Measurements from ENCODE around the gene TSHZ1.

TSHZ1 gene

GRCh38 chr18:75213611-75214331 lies 3.2 kb downstream of the TSHZ1 start:
- no peak for DNase-seq (ENCODE audit: extremely low read depth, low read depth)
- TF ChIP-seq CTCF (IDR thresholded peaks at IDR 0.05; ENCODE audit: low read depth, low read length): no peak

GRCh38 chr18:75214332-75214690 lies 3.7 kb downstream of the TSHZ1 start:
- TF ChIP-seq CTCF (IDR thresholded peaks at IDR 0.05; ENCODE audit: low read depth, low read length): no peak
- DNase-seq (ENCODE audit: extremely low read depth, low read depth): no peak

- DNase-seq (ENCODE audit: extremely low read depth, low read depth): no peak
- TF ChIP-seq CTCF (IDR thresholded peaks at IDR 0.05; ENCODE audit: low read depth, low read length): no peak
Measured at GRCh38 chr18:75214766-75215510, 4.3 kb downstream of the TSHZ1 start.

- no peak for DNase-seq (ENCODE audit: extremely low read depth, low read depth)
- TF ChIP-seq CTCF (IDR thresholded peaks at IDR 0.05; ENCODE audit: low read depth, low read length): no peak
Measured at GRCh38 chr18:75215663-75216062, 5.1 kb downstream of the TSHZ1 start.

GRCh38 chr18:75216212-75216910 lies 5.8 kb downstream of the TSHZ1 start:
- no peak for TF ChIP-seq CTCF (IDR thresholded peaks at IDR 0.05; ENCODE audit: low read depth, low read length)
- no peak for DNase-seq (ENCODE audit: extremely low read depth, low read depth)

GRCh38 chr18:75216911-75217689 lies 6.5 kb downstream of the TSHZ1 start:
- no peak for DNase-seq (ENCODE audit: extremely low read depth, low read depth)
- TF ChIP-seq CTCF (IDR thresholded peaks at IDR 0.05; ENCODE audit: low read depth, low read length): no peak
